Stimulated activated CD4-positive, alpha-beta T cell treated with anti-CD3 and anti-CD28 coated beads, TNF-alpha, amount 100 ng/mL, for 24 hours (primary cell): ENCODE data around the gene OR4C46.
"Not testable (repeated sequence)": the region's sequence is repeated elsewhere in the genome, so short reads cannot be mapped to it uniquely, and the experiment has no call there.

ENCODE experiments used
- DNase-seq, 3 experiments: peaks; one replicate each; pipeline ENCODE4 v3.0.0-alpha.2; 2020; ENCODE audit warnings: low read depth in 3 of 3

The OR4C46 gene

DNA sequence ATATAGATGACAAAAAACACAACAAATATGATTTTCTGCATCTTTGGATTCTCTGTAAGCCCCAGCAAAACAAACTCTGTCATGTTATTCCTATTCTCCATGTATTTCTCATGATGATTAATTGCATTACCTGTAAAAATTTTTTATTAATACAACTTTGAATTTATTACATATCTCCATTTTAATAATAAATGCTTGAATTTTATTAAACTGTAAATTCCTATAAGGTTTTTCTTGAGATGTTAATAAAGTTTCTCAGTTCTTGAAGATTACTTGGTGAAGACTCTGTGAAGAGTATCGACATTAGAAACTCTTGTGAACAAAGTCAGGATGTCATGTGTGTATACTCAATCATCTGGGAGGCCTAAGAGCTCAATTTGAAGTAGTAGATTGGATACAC, at the start of gene OR4C46:
Gene OR4C46 (minus strand): TSS at position 101 of the 400 bp plus-strand sequence. CDS start 0 bp downstream, at position 101.
- no peak for DNase-seq

DNA sequence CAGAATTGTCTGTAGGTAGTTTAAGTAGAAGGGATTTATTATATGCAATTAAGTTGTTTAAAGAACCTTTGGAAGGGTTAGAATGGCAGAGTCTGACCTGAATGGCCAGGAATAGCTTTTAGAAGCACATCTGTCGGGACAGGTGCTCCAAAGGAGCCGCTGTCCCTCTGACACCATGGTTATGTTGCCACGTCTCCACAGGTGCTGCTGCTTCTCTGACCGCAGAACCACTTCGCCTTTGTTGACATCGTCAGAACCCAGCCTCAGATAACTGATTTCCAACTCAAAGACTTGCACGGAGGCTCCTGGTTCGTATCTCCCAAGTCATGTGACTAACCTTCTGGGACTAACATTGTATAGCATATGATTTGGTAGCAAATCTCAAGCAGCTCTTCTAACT, 41.8 kb upstream of the OR4C46 start:
- DNase-seq, result not testable (repeated sequence)

DNA sequence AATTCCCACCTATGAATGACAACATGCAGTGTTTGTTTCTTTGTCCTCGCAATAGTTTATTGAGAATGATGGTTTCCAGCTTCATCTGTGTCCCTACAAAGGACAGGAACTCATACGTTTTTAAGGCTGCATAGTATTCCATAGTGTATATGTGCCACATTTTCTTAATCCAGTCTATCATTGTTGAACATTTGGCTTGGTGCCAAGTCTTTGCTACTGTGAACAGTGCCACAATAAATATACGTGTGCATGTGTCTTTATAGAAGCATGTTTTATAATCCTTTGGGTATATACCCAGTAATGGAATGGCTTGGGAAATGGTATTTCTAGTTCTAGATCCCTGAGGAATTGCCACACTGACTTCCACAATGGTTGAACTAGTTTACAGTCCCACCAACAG, 42.4 kb downstream of the OR4C46 start:
- DNase-seq, result not testable (repeated sequence)

DNA sequence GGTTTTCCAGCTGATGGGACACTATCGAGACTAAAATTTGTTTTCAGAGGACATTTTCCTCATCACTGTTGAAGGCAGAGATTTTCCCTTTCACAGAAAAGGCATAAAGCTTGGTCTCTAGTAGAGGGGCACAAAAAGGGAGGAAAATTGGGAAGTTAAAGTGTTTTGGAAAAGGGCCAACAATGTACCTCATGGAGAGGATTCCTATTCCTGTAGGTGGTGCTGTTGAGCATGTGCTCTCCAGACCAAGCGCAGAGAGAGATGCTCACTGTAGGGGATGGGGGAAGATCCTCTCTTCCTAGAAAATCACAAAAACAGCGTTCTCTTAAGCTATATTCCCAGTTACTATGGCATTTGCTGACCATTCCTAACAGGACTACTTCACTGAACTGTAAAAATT, 44.9 kb downstream of the OR4C46 start:
- DNase-seq, result no peak

DNA sequence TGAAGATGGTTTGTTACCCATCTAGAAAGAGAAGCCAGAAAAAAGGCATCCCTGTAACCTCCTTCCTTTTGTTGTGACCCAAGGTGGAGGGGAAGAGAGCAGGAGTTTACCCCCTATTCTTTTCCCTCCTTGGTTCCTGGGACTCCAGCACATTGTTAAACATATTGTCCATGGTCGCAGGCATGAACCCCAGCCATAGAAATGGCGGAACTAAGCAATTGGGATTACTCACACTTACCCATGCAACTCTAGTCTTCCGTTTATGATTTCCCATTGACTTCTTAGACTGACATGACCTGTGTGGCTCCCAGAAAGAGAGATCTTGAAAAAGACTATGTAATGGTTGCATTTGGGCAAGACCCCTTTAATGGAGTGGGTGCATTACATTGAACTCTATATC, 45.4 kb downstream of the OR4C46 start:
- DNase-seq, result no peak
